Ectodermal cell (in vitro differentiated cells): ENCODE results near the gene SULT1C4.
"Not testable (repeated sequence)": the region's sequence is repeated elsewhere in the genome, so short reads cannot be mapped to it uniquely, and the experiment has no call there.

Experiments
- H3K27ac ChIP-seq: 2 replicates; pipeline ENCODE4 v1.7.0; 2013; ENCODE audit warnings: mild to moderate bottlenecking, low read depth, low read length; ENCODE audit not compliant: insufficient read depth, poor library complexity, severe bottlenecking
- H3K27me3 ChIP-seq: 2 replicates; pipeline ENCODE4 v1.7.0; 2013; ENCODE audit warnings: mild to moderate bottlenecking, low read length; ENCODE audit not compliant: insufficient read depth, control insufficient read depth, poor library complexity, severe bottlenecking
- H3K36me3 ChIP-seq: one replicate; pipeline ENCODE4 v1.7.0; 2013; ENCODE audit warnings: low read length; ENCODE audit not compliant: control insufficient read depth, insufficient read depth
- H3K4me1 ChIP-seq: one replicate; pipeline ENCODE4 v1.7.0; 2013; ENCODE audit warnings: low read length; ENCODE audit not compliant: control insufficient read depth, insufficient read depth
- H3K4me3 ChIP-seq: 2 replicates; pipeline ENCODE4 v1.7.0; 2013; ENCODE audit warnings: low read depth, low read length, control low read depth; ENCODE audit not compliant: insufficient read depth
- H3K9me3 ChIP-seq: 2 replicates; pipeline ENCODE4 v1.7.0; 2013; ENCODE audit warnings: mild to moderate bottlenecking, low read length, moderate library complexity; ENCODE audit not compliant: control insufficient read depth
- WGBS, 2 experiments: methylation state at CpG; one replicate each; pipeline ENCODE4 v1.1.7; 2013; ENCODE audit warnings: missing lambda C conversion rate in 2 of 2; 5-methylcytosine and 5-hydroxymethylcytosine counted together

Gene SULT1C4

GRCh38 chr2:108355906-108356734 lies 21.6 kb upstream of the SULT1C4 start:
- no peak overlapping the region for H3K4me3 ChIP-seq
- no peaks in the 10 kb centered on the region for H3K36me3 ChIP-seq
- no peak overlapping the region for H3K27ac ChIP-seq
- H3K4me1 ChIP-seq, result no peaks in the 10 kb centered on the region
- H3K27me3 ChIP-seq, result no peaks in the 10 kb centered on the region
- 83 to 87% methylated on average over 1 to 2 of the region's 2 CpGs for WGBS, 2 experiments
- no peaks in the 10 kb centered on the region for H3K9me3 ChIP-seq

- WGBS, 2 experiments, result 94 to 97% methylated on average over 1 of the region's 1 CpG
- H3K9me3 ChIP-seq, H3K36me3 ChIP-seq, H3K27ac ChIP-seq, H3K27me3 ChIP-seq, H3K4me3 ChIP-seq, H3K4me1 ChIP-seq: not testable (repeated sequence)
Measured at GRCh38 chr2:108359336-108359735, 18.4 kb upstream of the SULT1C4 start.

GRCh38 chr2:108360776-108361468 lies 16.8 kb upstream of the SULT1C4 start:
- no peaks in the 10 kb centered on the region for H3K27me3 ChIP-seq
- H3K4me3 ChIP-seq, result no peak overlapping the region
- H3K27ac ChIP-seq, result no peak overlapping the region
- H3K4me1 ChIP-seq, result no peaks in the 10 kb centered on the region
- WGBS, 2 experiments, result 65 to 88% methylated on average over 2 of the region's 2 CpGs
- no peaks in the 10 kb centered on the region for H3K36me3 ChIP-seq
- no peaks in the 10 kb centered on the region for H3K9me3 ChIP-seq

- Histone ChIP-seq H3K9me3 (no peaks in the 10 kb centered on the region), H3K36me3 (no peaks in the 10 kb centered on the region), H3K27me3 (no peaks in the 10 kb centered on the region), H3K4me3 (no peak overlapping the region), H3K27ac (no peak overlapping the region), H3K4me1 (no peaks in the 10 kb centered on the region)
- WGBS, 2 experiments, result 93 to 95% methylated on average over 6 of the region's 6 CpGs
Measured at GRCh38 chr2:108363024-108363907, 14.5 kb upstream of the SULT1C4 start.

DNA sequence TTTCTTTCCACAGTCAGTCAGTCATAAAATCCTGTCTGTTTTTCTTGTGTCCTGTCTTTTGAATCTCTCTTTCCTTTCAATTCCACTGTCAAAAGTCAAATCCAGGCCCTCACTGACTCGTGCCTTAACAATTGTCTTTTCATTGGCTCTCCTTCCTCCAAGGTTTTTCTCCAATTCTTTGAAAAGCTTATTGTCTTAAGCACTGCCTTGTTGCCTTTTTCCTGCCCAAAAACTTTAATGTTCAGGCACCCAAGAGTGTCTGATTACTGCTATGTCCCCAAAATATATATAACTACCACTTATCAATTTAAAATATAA lies 13.9 kb upstream of the SULT1C4 start:
- H3K27ac ChIP-seq, result no peak overlapping the region
- no peaks in the 10 kb centered on the region for H3K36me3 ChIP-seq
- H3K27me3 ChIP-seq, result no peaks in the 10 kb centered on the region
- H3K4me1 ChIP-seq, result no peaks in the 10 kb centered on the region
- no peak overlapping the region for H3K4me3 ChIP-seq
- WGBS, 2 experiments, result 69 to 81% methylated on average over 1 of the region's 1 CpG
- H3K9me3 ChIP-seq, result no peaks in the 10 kb centered on the region

GRCh38 chr2:108364676-108365297 lies 13.0 kb upstream of the SULT1C4 start:
- Histone ChIP-seq H3K4me3 (no peak overlapping the region), H3K4me1 (no peaks in the 10 kb centered on the region), H3K27ac (no peak overlapping the region), H3K27me3 (no peaks in the 10 kb centered on the region), H3K9me3 (no peaks in the 10 kb centered on the region), H3K36me3 (no peaks in the 10 kb centered on the region)
- WGBS, 2 experiments, result 93 to 94% methylated on average over 6 of the region's 6 CpGs

DNA sequence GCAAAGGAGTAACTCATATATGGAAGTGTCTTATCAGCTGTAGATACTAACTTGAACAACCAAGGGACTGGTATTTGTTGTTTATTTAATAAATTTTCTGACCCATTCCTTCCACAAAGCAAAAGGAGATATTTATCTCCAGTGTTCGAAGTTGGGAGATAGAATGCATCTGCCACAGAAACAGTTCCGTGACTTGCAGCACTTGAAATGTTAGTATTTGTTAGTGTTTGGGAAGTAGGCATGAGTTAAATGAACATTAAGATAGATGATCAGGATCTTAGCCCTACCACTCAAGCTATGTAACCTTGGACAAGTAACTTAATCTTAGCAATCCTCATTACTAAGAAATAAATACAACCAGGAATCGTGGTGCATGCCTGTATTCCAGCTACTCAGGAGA lies 12.1 kb upstream of the SULT1C4 start:
- H3K36me3 ChIP-seq, result no peaks in the 10 kb centered on the region
- 91 to 94% methylated on average over 3 of the region's 3 CpGs for WGBS, 2 experiments
- H3K27ac ChIP-seq, result no peak overlapping the region

DNA sequence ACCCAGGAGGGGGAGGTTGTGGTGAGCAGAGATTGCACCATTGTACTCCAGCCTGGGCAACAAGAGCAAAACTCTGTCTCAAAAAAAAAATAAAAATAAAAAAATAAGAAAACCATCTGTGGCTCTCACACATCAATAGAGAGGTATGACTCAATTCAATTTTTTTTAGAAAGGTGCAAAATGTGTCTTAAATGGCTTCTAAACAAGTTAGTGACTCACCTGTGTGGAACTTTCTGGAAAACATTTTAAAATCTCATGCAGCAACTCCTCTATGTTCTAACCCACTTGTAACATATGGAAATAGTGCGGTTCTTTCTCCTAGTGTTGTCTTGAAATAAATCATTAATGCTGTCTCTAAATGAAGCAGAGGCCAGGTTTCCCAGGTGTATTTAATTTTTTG lies 10.7 kb upstream of the SULT1C4 start:
- Histone ChIP-seq H3K9me3 (no peaks in the 10 kb centered on the region), H3K36me3 (no peaks in the 10 kb centered on the region), H3K27me3 (no peaks in the 10 kb centered on the region), H3K4me1 (no peaks in the 10 kb centered on the region), H3K4me3 (no peak overlapping the region), H3K27ac (no peak overlapping the region)
- 90 to 100% methylated on average over 1 of the region's 1 CpG for WGBS, 2 experiments

More for the DNA sequence above, 12.1 kb upstream of the SULT1C4 start:
- H3K4me3 ChIP-seq, result no peak overlapping the region
- H3K27me3 ChIP-seq, result no peaks in the 10 kb centered on the region
- no peaks in the 10 kb centered on the region for H3K4me1 ChIP-seq
- no peaks in the 10 kb centered on the region for H3K9me3 ChIP-seq

- H3K27me3 ChIP-seq, result no peaks in the 10 kb centered on the region
- no peaks in the 10 kb centered on the region for H3K36me3 ChIP-seq
- H3K9me3 ChIP-seq, result no peaks in the 10 kb centered on the region
- H3K4me1 ChIP-seq, result no peaks in the 10 kb centered on the region
- H3K4me3 ChIP-seq, result no peak overlapping the region
- 60 to 94% methylated on average over 1 to 2 of the region's 2 CpGs for WGBS, 2 experiments
- no peak overlapping the region for H3K27ac ChIP-seq
Measured at GRCh38 chr2:108367561-108368175, 10.1 kb upstream of the SULT1C4 start.
